Measurements from ENCODE around the gene NXT2. TPM values are rescaled to one million over a fixed set of nuclear protein-coding genes. Genes with fewer than 3 reads are reported as not detected.

Gene NXT2
- total RNA-seq, result 10 to 100 TPM; 10.6 to 11.1 TPM

DNA sequence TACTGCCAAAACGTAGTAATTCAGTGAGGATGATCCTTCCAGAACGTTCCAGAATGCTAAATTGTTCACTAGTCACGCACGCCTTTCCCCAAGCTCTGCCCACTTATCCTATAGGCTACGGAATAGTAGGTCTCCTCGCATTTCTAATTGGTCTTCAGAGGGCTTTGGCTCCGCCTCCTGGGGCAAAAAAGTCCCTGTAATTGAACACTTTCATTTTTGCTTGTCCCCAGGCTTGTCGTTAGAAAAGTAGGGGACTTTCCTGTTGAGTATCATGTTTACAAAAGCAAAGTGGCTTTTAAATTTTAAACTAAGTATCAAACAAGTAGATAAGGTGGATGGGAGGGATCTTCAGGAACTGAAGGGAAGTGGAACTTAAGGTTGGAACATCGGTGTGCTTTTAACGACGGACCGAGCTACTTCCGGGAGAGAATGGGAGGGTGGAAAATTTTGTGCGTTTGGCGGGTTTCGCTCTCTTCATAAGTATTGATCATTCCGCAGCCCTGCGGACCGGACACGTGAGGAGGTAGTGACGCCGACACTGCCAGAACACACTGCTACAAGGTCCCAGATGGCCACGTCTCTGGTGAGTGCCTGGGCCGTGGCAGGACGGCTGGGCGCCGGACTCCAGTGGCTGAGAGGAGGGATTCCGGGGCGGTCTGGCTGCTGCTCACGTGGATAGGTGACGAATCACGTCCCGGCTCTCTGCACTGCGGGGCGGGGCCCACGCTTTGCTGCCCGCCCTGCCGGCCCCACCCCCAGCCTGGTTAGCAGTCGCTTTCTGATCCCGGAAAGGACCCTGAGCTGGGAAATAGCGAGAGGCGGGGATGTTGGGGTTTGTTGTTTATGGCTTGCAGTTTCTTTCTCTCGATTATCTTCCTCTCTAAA lies at the start of gene NXT2:
Gene NXT2 (plus strand): TSS at position 406 of the 885 bp plus-strand sequence. CDS start 163 bp downstream, at position 569.
- ATAC-seq, result peak; percentile 99
- no peaks in the 10 kb centered on the region for H3K36me3 Mint-ChIP-seq (ENCODE audit: low read depth)

DNA sequence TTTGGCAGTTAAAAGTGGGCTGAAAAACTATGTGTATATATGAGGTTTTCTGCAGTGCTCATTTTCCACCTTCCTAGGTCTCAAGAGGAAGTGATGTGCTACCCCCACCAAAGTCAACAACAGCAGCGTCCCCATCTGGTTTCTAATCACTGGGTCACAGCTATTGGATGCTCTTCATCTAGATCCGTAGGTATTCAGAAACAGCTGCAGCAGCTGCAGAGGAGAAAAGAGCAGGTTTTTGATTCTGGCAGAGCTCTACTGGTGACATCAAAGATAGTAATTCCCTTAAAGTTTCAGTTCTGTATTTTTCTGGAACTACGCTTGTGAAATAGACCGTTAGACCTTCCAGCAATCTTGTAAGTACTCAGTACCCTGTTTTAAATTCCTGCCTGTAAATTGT lies 49.0 kb upstream of the NXT2 start:
- intact Hi-C loops (cut with micrococcal nuclease), result loop anchor here (2.0 to 10.0 kb wide), 2 partner anchors 147 to 403 kb away; no protein-coding TSS in a partner anchor
- H3K36me3 Mint-ChIP-seq (ENCODE audit: low read depth), result no peaks in the 10 kb centered on the region
- POLR2A ChIA-PET, result no interaction called here
- no peaks in the 10 kb centered on the region for H3K4me1 Mint-ChIP-seq (ENCODE audit: low read depth)
- peaks cover 2% of the 10 kb centered on the region for H3K27me3 Mint-ChIP-seq
- no peak overlapping the region for H3K4me3 Mint-ChIP-seq
- DNase-seq (no peak), ATAC-seq (no peak)
- TF ChIP-seq, protein P1, sequence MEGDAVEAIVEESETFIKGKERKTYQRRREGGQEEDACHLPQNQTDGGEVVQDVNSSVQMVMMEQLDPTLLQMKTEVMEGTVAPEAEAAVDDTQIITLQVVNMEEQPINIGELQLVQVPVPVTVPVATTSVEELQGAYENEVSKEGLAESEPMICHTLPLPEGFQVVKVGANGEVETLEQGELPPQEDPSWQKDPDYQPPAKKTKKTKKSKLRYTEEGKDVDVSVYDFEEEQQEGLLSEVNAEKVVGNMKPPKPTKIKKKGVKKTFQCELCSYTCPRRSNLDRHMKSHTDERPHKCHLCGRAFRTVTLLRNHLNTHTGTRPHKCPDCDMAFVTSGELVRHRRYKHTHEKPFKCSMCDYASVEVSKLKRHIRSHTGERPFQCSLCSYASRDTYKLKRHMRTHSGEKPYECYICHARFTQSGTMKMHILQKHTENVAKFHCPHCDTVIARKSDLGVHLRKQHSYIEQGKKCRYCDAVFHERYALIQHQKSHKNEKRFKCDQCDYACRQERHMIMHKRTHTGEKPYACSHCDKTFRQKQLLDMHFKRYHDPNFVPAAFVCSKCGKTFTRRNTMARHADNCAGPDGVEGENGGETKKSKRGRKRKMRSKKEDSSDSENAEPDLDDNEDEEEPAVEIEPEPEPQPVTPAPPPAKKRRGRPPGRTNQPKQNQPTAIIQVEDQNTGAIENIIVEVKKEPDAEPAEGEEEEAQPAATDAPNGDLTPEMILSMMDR (IDR thresholded peaks at IDR 0.05), result no peak
- H3K9me3 Mint-ChIP-seq, result no peaks in the 10 kb centered on the region
- CTCF ChIA-PET, result interaction anchor here (2.2 kb wide), 1 partner anchor 403 kb away, joined by 6 read pairs; no protein-coding TSS in a partner anchor
- H3K27ac Mint-ChIP-seq, result no peak overlapping the region

More for the DNA sequence above, at the start of gene NXT2:
- TF ChIP-seq, protein P1 (IDR thresholded peaks at IDR 0.05), result no peak
- Mint-ChIP-seq H3K27ac (peak within 1 kb of the TSS; percentile 99), H3K9me3 (peaks cover 2% of the 10 kb centered on the region), H3K4me1 (ENCODE audit: low read depth) (peaks cover 2% of the 10 kb centered on the region), H3K4me3 (peak within 1 kb of the TSS; percentile 93), H3K27me3 (peaks cover 4% of the 10 kb centered on the region)
- peak; percentile 88 for DNase-seq
- CTCF ChIA-PET, result interaction anchor here (1.8 to 2.3 kb wide), 3 partner anchors 51 to 320 kb away, joined by 5 to 8 read pairs (median 6); no protein-coding TSS in a partner anchor
- POLR2A ChIA-PET, result no interaction called here
- intact Hi-C loops (cut with micrococcal nuclease), result no loop called here

DNA sequence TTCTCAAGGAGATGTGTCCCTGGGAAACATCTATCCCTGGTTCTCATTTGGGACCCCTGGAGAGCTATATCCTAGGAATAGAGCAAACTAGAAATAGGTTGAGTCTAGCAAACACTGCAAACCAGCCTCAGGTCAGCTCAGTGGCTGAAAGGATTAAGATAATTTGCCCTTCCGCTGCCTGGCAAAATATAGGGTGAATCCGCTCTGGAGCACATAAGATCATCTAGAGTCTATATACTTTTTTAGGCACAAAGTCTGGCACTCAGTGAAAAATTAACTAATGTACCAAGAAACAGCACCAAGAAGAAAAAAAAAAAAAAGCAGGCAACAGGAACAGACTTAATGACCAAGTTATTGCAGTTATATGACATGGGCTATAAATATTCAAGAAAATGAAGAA lies 47.5 kb upstream of the NXT2 start:
- Mint-ChIP-seq H3K9me3 (no peaks in the 10 kb centered on the region), H3K4me1 (ENCODE audit: low read depth) (no peaks in the 10 kb centered on the region), H3K27me3 (peaks cover 4% of the 10 kb centered on the region), H3K36me3 (ENCODE audit: low read depth) (no peaks in the 10 kb centered on the region), H3K27ac (no peak overlapping the region), H3K4me3 (no peak overlapping the region)
- ChIA-PET POLR2A (no interaction called here), CTCF (interaction anchor here (2.2 kb wide), 1 partner anchor 402 kb away, joined by 6 read pairs; no protein-coding TSS in a partner anchor)
- ATAC-seq (no peak), DNase-seq (no peak)
- intact Hi-C loops (cut with micrococcal nuclease), result loop anchor here (10.0 kb wide), 1 partner anchor 146 kb away; no protein-coding TSS in a partner anchor
- TF ChIP-seq, protein P1 (IDR thresholded peaks at IDR 0.05), result no peak

DNA sequence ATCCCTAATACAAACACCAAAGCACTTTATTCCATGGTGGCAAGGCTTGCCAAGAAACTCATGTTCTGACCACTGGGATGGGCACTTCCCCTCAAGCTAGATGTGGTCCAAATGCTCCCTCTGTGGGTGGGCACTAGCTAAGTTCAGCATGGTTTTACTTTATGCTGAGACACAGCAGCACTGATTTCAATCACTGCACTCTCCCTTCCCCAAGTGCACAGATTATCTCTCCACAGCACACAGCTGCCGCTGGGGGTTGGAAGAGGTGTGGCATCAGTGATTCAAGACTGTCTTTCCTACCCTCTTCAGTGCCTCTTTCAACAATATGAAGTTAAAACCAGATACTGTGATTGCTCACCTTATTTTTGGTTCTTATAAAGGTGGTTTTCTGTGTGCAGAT lies 38.2 kb upstream of the NXT2 start:
- TF ChIP-seq, protein P1 (IDR thresholded peaks at IDR 0.05), result no peak
- ChIA-PET CTCF (no interaction called here), POLR2A (no interaction called here)
- H3K9me3 Mint-ChIP-seq, result no peaks in the 10 kb centered on the region
- intact Hi-C loops (cut with micrococcal nuclease), result no loop called here
- no peak overlapping the region for H3K4me3 Mint-ChIP-seq
- H3K4me1 Mint-ChIP-seq (ENCODE audit: low read depth), result no peaks in the 10 kb centered on the region
- peaks cover 3% of the 10 kb centered on the region for H3K27me3 Mint-ChIP-seq
- H3K36me3 Mint-ChIP-seq (ENCODE audit: low read depth), result no peaks in the 10 kb centered on the region
- DNase-seq (no peak), ATAC-seq (no peak)
- no peak overlapping the region for H3K27ac Mint-ChIP-seq

DNA sequence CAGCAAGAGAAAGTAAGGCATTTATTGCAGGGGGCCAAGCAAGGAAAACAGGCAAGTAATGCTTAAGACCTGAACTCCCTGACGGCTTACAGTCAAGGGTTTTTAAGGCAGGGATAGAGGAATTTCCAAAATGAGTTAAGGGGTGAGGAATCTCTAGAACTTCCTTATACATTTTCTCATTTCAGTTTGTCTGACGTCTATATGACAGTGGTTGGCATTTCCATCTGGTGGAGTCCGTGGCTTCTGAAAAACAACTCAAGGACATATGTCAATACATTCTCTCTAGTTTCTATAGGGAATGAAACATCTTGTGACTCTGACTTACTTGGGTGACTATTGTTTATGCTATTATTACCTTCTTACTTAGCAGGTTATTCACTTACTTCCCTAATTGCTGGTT lies 35.5 kb upstream of the NXT2 start:
- no peaks in the 10 kb centered on the region for H3K27me3 Mint-ChIP-seq
- DNase-seq, result no peak
- H3K27ac Mint-ChIP-seq, result no peak overlapping the region
- ChIA-PET POLR2A (no interaction called here), CTCF (interaction anchor here (1.2 kb wide), 1 partner anchor 16 kb away, joined by 3 read pairs; no protein-coding TSS in a partner anchor)
- intact Hi-C loops (cut with micrococcal nuclease), result no loop called here
- TF ChIP-seq, protein P1 (IDR thresholded peaks at IDR 0.05), result no peak
- no peak overlapping the region for H3K4me3 Mint-ChIP-seq
- no peaks in the 10 kb centered on the region for H3K9me3 Mint-ChIP-seq
- no peaks in the 10 kb centered on the region for H3K4me1 Mint-ChIP-seq (ENCODE audit: low read depth)
- no peaks in the 10 kb centered on the region for H3K36me3 Mint-ChIP-seq (ENCODE audit: low read depth)
- ATAC-seq, result no peak

All from activated CD8-positive, alpha-beta T cell treated with anti-CD3 and anti-CD28 coated beads for 36 hours (primary cell).